Activated naive CD4-positive, alpha-beta T cell treated with anti-CD3 and anti-CD28 coated beads for 36 hours (primary cell): Measurements from ENCODE around the gene SERBP1. TPM values are rescaled to one million over a fixed set of nuclear protein-coding genes. Genes with fewer than 3 reads are reported as not detected.
A peak's percentile ranks its signal among the peaks of the same experiment; 100 is the strongest.
"Not testable (repeated sequence)": the region's sequence is repeated elsewhere in the genome, so short reads cannot be mapped to it uniquely, and the experiment has no call there.

Source experiments
- CTCF ChIA-PET: fragments of 350-600 bp; sonication (Branson Sonifier 250); formaldehyde crosslinking; loops from one replicate; lab custom pipeline; 2021; ENCODE audit warnings: antibody characterized with exemption; lab: Charles Lee
- DNase-seq: peaks from one replicate; pipeline ENCODE4 v3.0.0-alpha.2; 2020
- H3K27ac Mint-ChIP-seq: one replicate; pipeline ENCODE4 v1.8.0; 2021; ENCODE audit warnings: mild to moderate bottlenecking, mixed read lengths
- H3K27me3 Mint-ChIP-seq: one replicate; pipeline ENCODE4 v1.8.0; 2021; ENCODE audit warnings: low read depth, mixed read lengths
- H3K36me3 Mint-ChIP-seq: one replicate; pipeline ENCODE4 v1.8.0; 2021; ENCODE audit warnings: low read depth, mixed read lengths
- H3K4me1 Mint-ChIP-seq: one replicate; pipeline ENCODE4 v1.8.0; 2021; ENCODE audit warnings: low read depth, mixed read lengths
- H3K4me3 Mint-ChIP-seq: one replicate; pipeline ENCODE4 v1.8.0; 2021; ENCODE audit warnings: mild to moderate bottlenecking, moderate library complexity, mixed read lengths
- H3K9me3 Mint-ChIP-seq: one replicate; pipeline ENCODE4 v1.8.0; 2021; ENCODE audit warnings: mixed read lengths
- intact Hi-C: fragments of 100-400 bp; cut with micrococcal nuclease; formaldehyde crosslinking; loops from one replicate; pipeline ENCODE4 v1.15.1; 2023
- total RNA-seq, 2 experiments: library from RNA; stranded (reverse); gene quantifications; one replicate each; pipeline ENCODE4 v1.2.3, GENCODE V29; 2021

The SERBP1 gene
- total RNA-seq, 2 experiments from 2014 or later, result 527 to 537 TPM

DNA sequence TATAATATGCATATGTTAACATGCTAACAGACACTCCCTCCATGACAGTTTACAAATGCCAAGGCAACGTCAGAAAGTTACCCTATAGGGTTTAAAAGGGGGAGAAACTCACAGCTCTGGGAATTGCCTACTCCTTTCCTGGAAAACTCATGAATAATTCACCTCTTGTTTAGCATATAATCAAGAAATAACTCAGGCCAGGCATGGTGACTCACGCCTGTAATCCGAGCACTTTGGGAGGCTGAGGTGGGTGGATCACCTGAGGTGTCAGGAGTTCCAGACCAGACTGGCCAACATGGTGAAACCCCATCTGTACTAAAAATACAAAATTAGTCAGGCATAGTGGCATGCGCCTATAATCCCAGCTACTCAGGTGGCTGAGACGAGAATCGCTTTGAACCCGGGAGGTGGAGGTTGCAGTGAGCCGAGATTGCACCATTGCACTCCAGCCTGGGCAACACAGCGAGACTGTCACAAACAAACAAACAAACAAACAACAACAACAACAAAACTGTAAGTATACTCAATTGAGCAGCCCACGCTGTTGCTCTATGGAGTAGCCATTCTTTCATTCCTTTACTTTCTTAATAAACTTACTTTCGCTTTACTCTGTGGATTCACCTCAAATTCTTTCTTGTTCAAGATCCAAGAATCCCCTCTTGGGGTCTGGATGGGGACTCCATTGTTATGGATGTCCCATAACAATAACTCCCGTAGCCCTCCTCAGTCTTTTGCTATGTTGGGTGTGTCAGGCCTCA is 30.0 kb downstream of the SERBP1 start:
- Mint-ChIP-seq H3K4me1 (peaks cover 27% of the 10 kb centered on the region), H3K36me3 (peaks cover 49% of the 10 kb centered on the region), H3K27ac (peak overlapping the region; percentile 74)
- peak; percentile 84 for DNase-seq
- intact Hi-C loops, result loop anchor here (1.0 kb wide), 3 partner anchors 60 to 166 kb away; no protein-coding TSS in a partner anchor
- CTCF ChIA-PET, result interaction anchor here (1.6 kb wide), 1 partner anchor 189 kb away, joined by 4 read pairs; no protein-coding TSS in a partner anchor
- not testable (repeated sequence) for H3K4me3 Mint-ChIP-seq, H3K27me3 Mint-ChIP-seq, H3K9me3 Mint-ChIP-seq

DNA sequence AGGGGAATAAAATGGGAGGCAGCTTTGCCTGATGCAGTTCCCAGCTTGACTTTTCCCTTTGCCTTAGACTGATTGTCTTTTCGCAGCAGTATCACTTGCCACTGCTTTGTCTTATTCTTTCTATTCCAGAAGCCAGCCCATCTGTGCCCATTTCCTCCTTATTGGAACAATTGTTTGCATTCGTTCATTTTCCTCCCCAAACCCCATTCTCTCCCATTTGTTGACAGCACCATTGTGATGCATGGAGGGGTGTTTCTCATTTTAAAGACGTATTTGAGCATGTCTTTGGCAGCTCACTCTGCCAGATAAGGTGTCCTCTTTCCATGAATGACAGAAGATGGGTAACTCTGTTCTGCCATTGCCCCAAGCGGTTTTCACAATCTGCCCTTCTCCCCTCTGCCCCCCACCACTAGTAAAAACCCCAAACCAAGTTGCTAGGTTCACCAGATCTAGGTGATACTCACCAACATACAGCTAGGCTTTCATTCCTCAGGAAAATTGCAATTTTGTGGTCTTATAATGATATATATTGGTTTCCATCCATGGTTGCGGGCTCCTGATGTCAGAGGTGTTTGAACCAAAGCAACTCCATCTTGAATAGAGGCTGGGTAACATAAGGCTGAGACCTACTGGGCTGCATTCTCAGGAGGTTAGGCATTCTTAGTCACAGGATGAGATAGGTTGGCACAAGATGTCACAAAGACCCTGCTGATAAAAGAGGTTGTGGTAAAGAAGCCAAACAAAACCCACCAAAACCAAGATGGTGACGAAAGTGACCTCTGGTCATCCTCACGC is 30.8 kb downstream of the SERBP1 start:
- Mint-ChIP-seq H3K27me3 (no peaks in the 10 kb centered on the region), H3K9me3 (no peaks in the 10 kb centered on the region), H3K4me1 (peaks cover 27% of the 10 kb centered on the region), H3K4me3 (no peak overlapping the region), H3K36me3 (peaks cover 53% of the 10 kb centered on the region), H3K27ac (peak overlapping the region; percentile 74)
- intact Hi-C loops, result no loop called here
- CTCF ChIA-PET, result interaction anchor here (1.5 to 1.6 kb wide), 2 partner anchors 101 to 188 kb away, joined by 4 read pairs; no protein-coding TSS in a partner anchor
- DNase-seq, result no peak

DNA sequence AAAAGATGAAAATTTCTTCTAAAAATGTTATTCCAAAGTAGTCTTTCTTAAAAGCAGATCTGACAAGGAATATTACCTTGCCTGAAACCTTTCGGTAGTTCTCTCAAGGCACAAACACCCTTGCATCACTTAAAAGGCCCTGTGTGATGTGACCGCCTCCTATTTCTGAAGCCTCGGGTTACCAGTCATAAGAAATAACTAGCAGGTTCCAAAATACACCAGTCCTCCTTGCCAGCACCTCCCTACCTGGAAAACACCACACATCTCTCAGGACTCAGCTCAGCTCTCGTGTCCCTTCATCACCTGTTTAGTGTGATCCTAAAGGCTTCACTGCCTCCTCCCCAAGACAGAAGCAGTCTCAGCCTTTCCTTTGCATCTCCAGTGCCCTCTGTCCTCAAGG is 35.7 kb downstream of the SERBP1 start:
- no peak for DNase-seq

DNA sequence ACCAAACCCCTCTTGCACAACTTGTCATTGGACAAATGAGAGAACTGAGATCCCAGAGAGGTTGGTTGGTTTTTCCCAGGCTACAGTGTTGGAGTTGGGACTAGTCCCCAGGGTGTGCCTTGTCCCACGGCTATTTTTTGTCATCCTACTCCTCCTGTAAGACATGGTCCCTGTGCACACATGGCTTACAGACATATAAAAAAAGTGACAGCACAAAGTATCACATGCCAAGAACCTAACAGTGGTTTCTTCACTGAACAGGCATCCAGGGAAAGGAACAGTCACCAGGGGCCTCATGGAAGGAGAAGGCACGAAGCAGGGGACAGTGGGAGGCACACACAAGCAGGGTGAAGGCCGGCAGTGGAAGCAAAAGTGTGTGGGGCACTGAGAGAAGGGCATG is 36.5 kb downstream of the SERBP1 start:
- peaks cover 67% of the 10 kb centered on the region for H3K36me3 Mint-ChIP-seq
- H3K9me3 Mint-ChIP-seq, result no peaks in the 10 kb centered on the region
- CTCF ChIA-PET, result interaction anchor here (0.5 to 0.8 kb wide), 2 partner anchors 106 to 113 kb away, joined by 3 read pairs; no protein-coding TSS in a partner anchor
- H3K27me3 Mint-ChIP-seq, result no peaks in the 10 kb centered on the region
- H3K27ac Mint-ChIP-seq, result no peak overlapping the region
- DNase-seq, result no peak
- intact Hi-C loops, result no loop called here
- H3K4me1 Mint-ChIP-seq, result peaks cover 15% of the 10 kb centered on the region
- no peak overlapping the region for H3K4me3 Mint-ChIP-seq

More for the DNA sequence above, 35.7 kb downstream of the SERBP1 start:
- Mint-ChIP-seq H3K9me3 (no peaks in the 10 kb centered on the region), H3K4me1 (peaks cover 23% of the 10 kb centered on the region), H3K27me3 (no peaks in the 10 kb centered on the region), H3K27ac (no peak overlapping the region), H3K4me3 (no peak overlapping the region), H3K36me3 (peaks cover 74% of the 10 kb centered on the region)
- intact Hi-C loops, result no loop called here
- CTCF ChIA-PET, result interaction anchor here (0.6 to 0.8 kb wide), 2 partner anchors 8 to 112 kb away, joined by 3 read pairs; no protein-coding TSS in a partner anchor

DNA sequence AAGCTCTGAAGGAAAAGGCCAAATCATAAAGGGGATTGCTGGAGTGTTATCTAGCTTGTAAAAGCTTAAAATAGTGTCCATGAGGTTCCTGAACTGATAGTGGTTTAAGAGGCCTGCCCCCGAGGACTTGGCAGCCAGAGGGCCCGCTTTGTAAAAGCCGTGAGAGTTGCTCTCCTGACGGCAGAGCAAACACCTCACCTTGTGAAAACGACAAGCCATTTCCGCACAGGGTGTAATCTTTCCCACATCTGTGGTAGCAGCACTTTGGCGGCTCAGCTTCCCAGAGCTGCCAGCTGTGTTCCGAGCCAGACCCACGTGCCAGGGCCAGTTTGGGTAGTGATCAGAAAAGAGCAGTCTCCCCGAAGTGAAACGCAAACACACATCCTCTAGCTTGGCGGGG is 37.0 kb downstream of the SERBP1 start:
- intact Hi-C loops, result no loop called here
- CTCF ChIA-PET, result no interaction called here
- Mint-ChIP-seq H3K36me3 (peaks cover 65% of the 10 kb centered on the region), H3K27ac (no peak overlapping the region), H3K4me1 (peaks cover 12% of the 10 kb centered on the region), H3K4me3 (no peak overlapping the region), H3K27me3 (no peaks in the 10 kb centered on the region), H3K9me3 (no peaks in the 10 kb centered on the region)
- DNase-seq, result no peak

DNA sequence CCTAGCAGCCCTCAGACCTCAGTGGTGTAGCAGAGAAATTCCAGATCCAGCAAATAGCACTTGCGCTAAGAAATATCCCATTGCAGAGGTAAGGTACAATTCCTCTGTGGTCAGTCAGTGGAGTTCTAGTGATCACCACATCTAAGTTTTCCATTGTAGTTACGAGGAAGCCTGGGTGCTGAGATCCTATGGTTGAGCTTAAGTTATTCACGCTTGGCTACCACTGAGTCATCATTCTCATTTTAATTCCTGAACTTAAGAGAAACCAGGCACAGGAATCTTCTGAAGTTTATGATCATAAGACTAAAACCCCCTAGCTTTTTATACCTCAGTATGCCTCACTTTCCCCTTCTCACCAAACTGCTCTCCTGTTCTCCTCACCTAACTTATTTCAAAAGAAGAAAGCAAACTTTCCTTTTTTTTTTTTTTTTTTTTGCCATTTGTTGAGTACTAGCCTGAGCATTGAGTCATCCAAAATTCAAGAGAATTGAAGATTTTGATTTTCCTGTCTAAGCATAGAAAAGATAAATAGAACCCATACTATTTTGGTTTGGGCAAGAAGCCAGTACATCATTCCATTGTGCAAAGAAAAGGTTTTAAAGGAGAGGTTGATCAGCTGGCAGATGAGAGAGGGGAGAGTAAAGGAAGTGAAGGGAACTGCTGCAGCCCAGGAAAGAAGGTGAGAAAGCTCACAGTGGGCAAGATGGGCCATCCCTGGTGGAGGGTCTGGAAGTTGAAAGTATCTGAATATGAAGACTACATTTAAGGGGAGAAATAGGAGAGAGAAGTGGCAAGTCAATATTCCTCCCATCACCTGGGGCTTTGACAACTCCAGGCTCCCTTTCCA is 39.9 kb downstream of the SERBP1 start:
- no peaks in the 10 kb centered on the region for H3K27me3 Mint-ChIP-seq
- intact Hi-C loops, result no loop called here
- H3K27ac Mint-ChIP-seq, result no peak overlapping the region
- no peak overlapping the region for H3K4me3 Mint-ChIP-seq
- peaks cover 10% of the 10 kb centered on the region for H3K4me1 Mint-ChIP-seq
- CTCF ChIA-PET, result interaction anchor here (0.7 to 1.3 kb wide), 3 partner anchors 142 to 176 kb away, joined by 3 to 4 read pairs (median 3); no protein-coding TSS in a partner anchor
- no peak for DNase-seq
- peaks cover 60% of the 10 kb centered on the region for H3K36me3 Mint-ChIP-seq
- H3K9me3 Mint-ChIP-seq, result no peaks in the 10 kb centered on the region

DNA sequence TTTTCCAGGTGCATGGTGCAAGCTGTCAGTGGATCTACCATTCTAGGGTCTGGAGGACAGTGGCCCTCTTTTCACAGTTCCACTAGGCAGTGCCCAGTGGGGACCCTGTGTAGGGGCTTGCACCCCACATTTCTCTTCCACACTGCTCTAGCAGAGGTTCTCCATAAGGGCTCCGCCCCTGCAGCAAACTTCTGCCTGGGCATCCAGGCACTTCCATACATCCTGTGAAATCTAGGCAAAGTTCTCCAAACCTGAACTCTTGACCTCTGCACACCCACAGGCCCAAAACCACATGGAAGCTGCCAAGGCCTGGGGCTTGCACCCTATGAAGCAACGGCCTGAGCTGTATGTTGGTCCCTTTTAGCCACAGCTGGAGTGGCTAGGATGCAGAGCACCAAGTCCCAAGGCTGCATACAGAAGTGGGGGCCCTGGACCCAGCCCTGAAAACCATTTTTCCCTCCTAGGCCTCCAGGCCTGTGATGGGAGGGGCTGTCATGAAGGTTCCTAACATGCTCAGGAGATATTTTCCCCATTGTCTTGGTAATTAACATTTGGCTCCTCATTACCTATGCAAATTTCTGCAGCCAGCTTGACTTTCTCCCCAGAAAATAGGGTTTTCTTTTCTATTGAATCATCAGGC is 46.1 kb downstream of the SERBP1 start:
- Mint-ChIP-seq H3K27me3 (no peaks in the 10 kb centered on the region), H3K9me3 (peaks cover 28% of the 10 kb centered on the region), H3K4me1 (no peaks in the 10 kb centered on the region), H3K27ac (no peak overlapping the region), H3K36me3 (peaks cover 79% of the 10 kb centered on the region), H3K4me3 (no peak overlapping the region)
- intact Hi-C loops, result no loop called here
- CTCF ChIA-PET, result no interaction called here
- no peak for DNase-seq

DNA sequence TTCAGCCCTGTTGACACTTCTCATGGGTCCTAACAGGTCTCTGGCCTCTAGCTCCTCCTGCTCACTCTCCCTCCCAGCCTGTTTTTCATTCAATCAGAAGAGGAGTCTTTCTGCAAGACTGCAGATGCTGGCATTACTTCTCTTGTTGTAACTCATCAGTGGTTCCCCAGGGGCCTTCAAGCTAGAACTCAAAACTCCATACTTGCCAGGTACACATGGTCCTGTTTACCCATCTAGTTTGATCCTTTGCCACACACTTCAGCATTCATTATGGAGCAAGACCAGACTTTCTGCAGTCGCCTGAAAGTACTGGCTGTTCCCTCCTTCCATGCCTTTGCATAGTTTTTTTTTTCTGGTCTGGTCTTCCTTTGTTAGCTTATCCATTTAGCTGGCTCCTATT is 47.9 kb downstream of the SERBP1 start:
- H3K27ac Mint-ChIP-seq, result no peak overlapping the region
- H3K27me3 Mint-ChIP-seq, result no peaks in the 10 kb centered on the region
- CTCF ChIA-PET, result no interaction called here

DNA sequence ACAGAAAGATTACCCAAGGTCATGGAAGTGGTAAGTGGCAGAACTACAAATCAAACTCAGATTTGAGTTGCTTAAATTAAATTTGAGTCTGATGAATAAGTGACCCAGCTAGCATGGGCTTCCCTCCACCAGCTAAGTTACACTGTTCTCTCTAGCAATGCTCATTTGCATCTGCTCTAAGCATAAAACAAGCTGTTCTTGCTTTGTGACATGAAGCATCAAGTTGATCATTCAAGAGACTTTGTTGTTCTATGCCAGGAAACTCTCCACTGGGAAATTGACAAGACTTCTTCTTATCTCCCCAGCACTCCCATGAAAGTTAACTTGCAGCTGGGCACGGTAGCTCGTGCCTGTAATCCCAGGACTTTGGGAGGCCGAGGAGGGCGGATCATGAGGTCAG is 49.0 kb downstream of the SERBP1 start:
- H3K27me3 Mint-ChIP-seq, result no peaks in the 10 kb centered on the region
- H3K4me3 Mint-ChIP-seq, result no peak overlapping the region
- no peak overlapping the region for H3K27ac Mint-ChIP-seq
- H3K9me3 Mint-ChIP-seq, result peaks cover 28% of the 10 kb centered on the region
- no peak for DNase-seq
- H3K4me1 Mint-ChIP-seq, result no peaks in the 10 kb centered on the region
- CTCF ChIA-PET, result no interaction called here
- peaks cover 85% of the 10 kb centered on the region for H3K36me3 Mint-ChIP-seq
- intact Hi-C loops, result no loop called here

More for the DNA sequence above, 47.9 kb downstream of the SERBP1 start:
- H3K36me3 Mint-ChIP-seq, result peaks cover 83% of the 10 kb centered on the region
- DNase-seq, result no peak
- intact Hi-C loops, result no loop called here
- H3K4me1 Mint-ChIP-seq, result no peaks in the 10 kb centered on the region
- H3K9me3 Mint-ChIP-seq, result peaks cover 28% of the 10 kb centered on the region
- H3K4me3 Mint-ChIP-seq, result no peak overlapping the region

DNA sequence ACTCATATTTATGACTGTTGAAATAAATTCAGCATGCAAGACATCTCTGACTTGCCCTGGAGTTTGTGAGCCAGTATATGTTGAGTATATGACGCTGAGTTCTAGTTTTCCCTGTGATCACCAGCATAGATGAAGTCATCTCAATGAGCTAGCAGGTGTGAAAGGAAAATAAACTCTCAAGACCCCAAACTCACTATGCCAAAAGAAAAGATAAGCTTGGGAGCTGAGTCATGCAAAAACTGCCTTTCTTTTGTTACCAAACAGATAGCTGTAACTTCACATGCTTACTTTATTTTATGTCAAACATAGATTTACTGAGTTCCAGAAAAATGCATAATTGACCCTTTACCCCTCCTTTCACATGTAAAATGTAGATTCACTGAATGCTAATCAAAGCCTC is 52.9 kb downstream of the SERBP1 start:
- H3K4me3 Mint-ChIP-seq, result no peak overlapping the region
- H3K27me3 Mint-ChIP-seq, result no peaks in the 10 kb centered on the region
- H3K27ac Mint-ChIP-seq, result no peak overlapping the region
- H3K4me1 Mint-ChIP-seq, result peaks cover 1% of the 10 kb centered on the region
- intact Hi-C loops, result no loop called here
- peaks cover 75% of the 10 kb centered on the region for H3K36me3 Mint-ChIP-seq
- no peak for DNase-seq
- peaks cover 1% of the 10 kb centered on the region for H3K9me3 Mint-ChIP-seq
- CTCF ChIA-PET, result no interaction called here

DNA sequence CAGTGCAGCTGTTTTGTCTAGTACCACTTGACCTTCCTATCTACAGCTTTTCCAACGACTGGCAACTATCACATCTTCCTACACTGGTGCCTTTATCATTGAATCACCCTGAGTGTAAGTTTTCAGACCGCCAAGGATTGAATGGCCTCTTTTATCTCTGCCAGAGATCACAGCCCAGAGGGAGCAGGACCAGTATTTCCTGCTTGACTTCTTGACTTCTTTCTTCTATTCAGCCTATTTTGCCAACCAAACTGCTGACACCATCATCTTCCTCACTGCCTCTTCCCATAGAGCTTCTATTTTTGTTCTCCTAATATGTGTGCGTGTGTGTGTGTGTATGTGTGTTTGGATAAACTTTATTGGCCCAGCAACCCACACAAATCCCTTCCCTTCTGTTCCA is 53.8 kb downstream of the SERBP1 start:
- intact Hi-C loops, result no loop called here
- no peaks in the 10 kb centered on the region for H3K27me3 Mint-ChIP-seq
- peaks cover 1% of the 10 kb centered on the region for H3K4me1 Mint-ChIP-seq
- H3K9me3 Mint-ChIP-seq, result no peaks in the 10 kb centered on the region
- no peak for DNase-seq
- no peak overlapping the region for H3K4me3 Mint-ChIP-seq
- H3K27ac Mint-ChIP-seq, result no peak overlapping the region
- CTCF ChIA-PET, result no interaction called here
- peaks cover 75% of the 10 kb centered on the region for H3K36me3 Mint-ChIP-seq
